HepG2 (cell line): ENCODE measurements around the gene INSR. TPM values are rescaled to one million over a fixed set of nuclear protein-coding genes. Genes with fewer than 3 reads are reported as not detected.

ENCODE experiments used
- ATRX ChIP-seq: sonication (generic); formaldehyde crosslinking; IDR thresholded peaks from 2 replicates; pipeline ENCODE4 v1.4.0; 2020; ENCODE audit warnings: missing genetic modification reagents, borderline replicate concordance
- DPF2 ChIP-seq: sonication (generic); formaldehyde crosslinking; IDR thresholded peaks from 2 replicates; pipeline ENCODE4 v1.4.0; 2020; ENCODE audit warnings: mild to moderate bottlenecking, low read depth, missing genetic modification reagents, borderline replicate concordance
- ELF4 ChIP-seq: sonication (generic); formaldehyde crosslinking; IDR thresholded peaks from 2 replicates; pipeline ENCODE4 v1.5.0; 2020; ENCODE audit warnings: missing genetic modification reagents, mild to moderate bottlenecking, moderate library complexity, borderline replicate concordance
- RBAK ChIP-seq: sonication (generic); formaldehyde crosslinking; IDR thresholded peaks from 2 replicates; pipeline ENCODE4 v1.5.1; 2020; ENCODE audit warnings: mild to moderate bottlenecking, missing genetic modification reagents
- ZNF180 ChIP-seq: sonication (generic); formaldehyde crosslinking; IDR thresholded peaks from 2 replicates; pipeline ENCODE4 v1.4.0; 2020; ENCODE audit warnings: low read depth, missing genetic modification reagents, borderline replicate concordance
- ZNF816 ChIP-seq: sonication (generic); formaldehyde crosslinking; IDR thresholded peaks from 2 replicates; pipeline ENCODE4 v1.8.0; 2022; ENCODE audit warnings: missing genetic modification reagents, mild to moderate bottlenecking, borderline replicate concordance
- polyA plus RNA-seq, 8 experiments: library from polyadenylated mRNA; depleted of rRNA in 3 of 8; stranded (reverse) in 7 of 8; unstranded in 1 of 8; fragments of >200 nt; fragmentation: Illumina TruSeq in 4 of 8; extraction: Trizol in 4 of 8; gene quantifications; 2 replicates each; pipeline versions ENCODE4 v1.2.1 to v1.2.3, GENCODE V29; 2011 to 2016; ENCODE audit warnings: low read depth in 4 of 8, missing spikeins in 1 of 8, mixed read lengths in 1 of 8; ENCODE audit not compliant: insufficient read depth in 1 of 8
- total RNA-seq, 5 experiments: library from RNA; depleted of rRNA; stranded (reverse); fragments of >200 nt; fragmentation: Illumina TruSeq; extraction: Trizol; gene quantifications; 2 replicates each; pipeline ENCODE4 v1.2.3, GENCODE V29; 2016; ENCODE audit warnings: low read depth in 1 of 5
- TF ChIP-seq, protein P1 (sequence below): sonication (generic); formaldehyde crosslinking; IDR thresholded peaks from 2 replicates; pipeline ENCODE4 v1.8.1; 2022; ENCODE audit warnings: low read depth, mild to moderate bottlenecking, missing genetic modification reagents
- TF ChIP-seq, protein P2 (sequence below): sonication (generic); formaldehyde crosslinking; IDR thresholded peaks from one replicate; pipeline ENCODE4 v1.5.1; 2020; ENCODE audit warnings: mild to moderate bottlenecking, missing genetic modification reagents; ENCODE audit errors: not compliant biosample characterization
- TF ChIP-seq, protein P3 (sequence below): IDR thresholded peaks from 2 replicates; pipeline ENCODE4 v1.6.1; 2016; ENCODE audit warnings: missing compliant biosample characterization, missing genetic modification reagents, borderline replicate concordance
- TF ChIP-seq, protein P4 (sequence below): sonication (generic); formaldehyde crosslinking; IDR thresholded peaks from 2 replicates; pipeline ENCODE4 v1.5.1; 2020; ENCODE audit warnings: mild to moderate bottlenecking, missing genetic modification reagents, moderate library complexity

INSR gene
- total and polyA plus RNA-seq, 2 of the 13 experiments (the other 11 are each of a cell fraction or from before 2014, with no cell fraction given), result 24.2 to 29.8 TPM

DNA sequence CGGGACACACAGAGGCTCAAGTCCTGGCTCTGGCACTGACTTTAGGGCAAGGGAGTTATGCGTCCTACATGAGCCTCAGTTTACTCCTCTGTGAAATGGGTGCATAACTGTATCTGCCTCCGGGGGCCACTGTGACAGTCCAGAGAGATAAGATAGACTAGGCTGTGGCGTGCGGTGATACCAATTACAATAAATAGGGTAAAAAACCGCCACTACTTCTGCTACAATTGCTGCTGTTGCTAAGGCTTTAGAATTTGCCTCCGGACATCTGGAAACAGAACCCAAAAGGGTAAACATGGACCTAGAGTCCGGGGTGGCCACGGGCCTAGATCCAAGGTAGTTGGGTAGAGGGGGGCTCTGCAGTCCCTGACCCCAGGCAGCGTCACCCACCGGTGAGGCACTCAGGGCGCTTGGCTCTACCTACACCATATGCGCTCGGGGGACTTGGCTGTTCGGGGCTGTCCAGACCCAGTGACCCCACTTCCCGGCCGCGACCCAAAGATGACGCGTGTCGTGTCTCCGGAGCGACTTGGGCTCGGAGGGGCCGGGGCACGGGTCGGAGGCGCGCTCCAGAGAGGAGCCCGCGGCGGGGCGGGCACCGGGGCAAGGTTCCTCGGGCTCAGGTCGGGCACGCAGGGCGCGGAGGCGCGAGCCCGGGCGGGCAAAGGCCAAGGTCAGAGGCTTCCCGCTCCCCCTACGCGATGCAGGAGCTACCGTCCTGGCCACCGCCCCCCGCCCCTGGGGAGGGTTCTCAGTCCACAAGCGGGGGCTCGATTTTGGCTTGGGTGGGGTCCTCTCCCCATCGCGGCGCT is 1.1 kb downstream of the INSR start (continued):
- TF ChIP-seq, protein P1, sequence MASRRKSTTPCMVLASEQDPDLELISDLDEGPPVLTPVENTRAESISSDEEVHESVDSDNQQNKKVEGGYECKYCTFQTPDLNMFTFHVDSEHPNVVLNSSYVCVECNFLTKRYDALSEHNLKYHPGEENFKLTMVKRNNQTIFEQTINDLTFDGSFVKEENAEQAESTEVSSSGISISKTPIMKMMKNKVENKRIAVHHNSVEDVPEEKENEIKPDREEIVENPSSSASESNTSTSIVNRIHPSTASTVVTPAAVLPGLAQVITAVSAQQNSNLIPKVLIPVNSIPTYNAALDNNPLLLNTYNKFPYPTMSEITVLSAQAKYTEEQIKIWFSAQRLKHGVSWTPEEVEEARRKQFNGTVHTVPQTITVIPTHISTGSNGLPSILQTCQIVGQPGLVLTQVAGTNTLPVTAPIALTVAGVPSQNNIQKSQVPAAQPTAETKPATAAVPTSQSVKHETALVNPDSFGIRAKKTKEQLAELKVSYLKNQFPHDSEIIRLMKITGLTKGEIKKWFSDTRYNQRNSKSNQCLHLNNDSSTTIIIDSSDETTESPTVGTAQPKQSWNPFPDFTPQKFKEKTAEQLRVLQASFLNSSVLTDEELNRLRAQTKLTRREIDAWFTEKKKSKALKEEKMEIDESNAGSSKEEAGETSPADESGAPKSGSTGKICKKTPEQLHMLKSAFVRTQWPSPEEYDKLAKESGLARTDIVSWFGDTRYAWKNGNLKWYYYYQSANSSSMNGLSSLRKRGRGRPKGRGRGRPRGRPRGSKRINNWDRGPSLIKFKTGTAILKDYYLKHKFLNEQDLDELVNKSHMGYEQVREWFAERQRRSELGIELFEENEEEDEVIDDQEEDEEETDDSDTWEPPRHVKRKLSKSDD (CRISPR knock-in tag), result peak; percentile 37; the same call in 1 of the 2 replicates
- TF ChIP-seq DPF2 (no peak), ELF4 (CRISPR knock-in tag) (no peak), ZNF180 (no peak), ATRX (no peak), RBAK (CRISPR knock-in tag) (no peak), ZNF816 (CRISPR knock-in tag) (no peak)
- TF ChIP-seq, protein P2, sequence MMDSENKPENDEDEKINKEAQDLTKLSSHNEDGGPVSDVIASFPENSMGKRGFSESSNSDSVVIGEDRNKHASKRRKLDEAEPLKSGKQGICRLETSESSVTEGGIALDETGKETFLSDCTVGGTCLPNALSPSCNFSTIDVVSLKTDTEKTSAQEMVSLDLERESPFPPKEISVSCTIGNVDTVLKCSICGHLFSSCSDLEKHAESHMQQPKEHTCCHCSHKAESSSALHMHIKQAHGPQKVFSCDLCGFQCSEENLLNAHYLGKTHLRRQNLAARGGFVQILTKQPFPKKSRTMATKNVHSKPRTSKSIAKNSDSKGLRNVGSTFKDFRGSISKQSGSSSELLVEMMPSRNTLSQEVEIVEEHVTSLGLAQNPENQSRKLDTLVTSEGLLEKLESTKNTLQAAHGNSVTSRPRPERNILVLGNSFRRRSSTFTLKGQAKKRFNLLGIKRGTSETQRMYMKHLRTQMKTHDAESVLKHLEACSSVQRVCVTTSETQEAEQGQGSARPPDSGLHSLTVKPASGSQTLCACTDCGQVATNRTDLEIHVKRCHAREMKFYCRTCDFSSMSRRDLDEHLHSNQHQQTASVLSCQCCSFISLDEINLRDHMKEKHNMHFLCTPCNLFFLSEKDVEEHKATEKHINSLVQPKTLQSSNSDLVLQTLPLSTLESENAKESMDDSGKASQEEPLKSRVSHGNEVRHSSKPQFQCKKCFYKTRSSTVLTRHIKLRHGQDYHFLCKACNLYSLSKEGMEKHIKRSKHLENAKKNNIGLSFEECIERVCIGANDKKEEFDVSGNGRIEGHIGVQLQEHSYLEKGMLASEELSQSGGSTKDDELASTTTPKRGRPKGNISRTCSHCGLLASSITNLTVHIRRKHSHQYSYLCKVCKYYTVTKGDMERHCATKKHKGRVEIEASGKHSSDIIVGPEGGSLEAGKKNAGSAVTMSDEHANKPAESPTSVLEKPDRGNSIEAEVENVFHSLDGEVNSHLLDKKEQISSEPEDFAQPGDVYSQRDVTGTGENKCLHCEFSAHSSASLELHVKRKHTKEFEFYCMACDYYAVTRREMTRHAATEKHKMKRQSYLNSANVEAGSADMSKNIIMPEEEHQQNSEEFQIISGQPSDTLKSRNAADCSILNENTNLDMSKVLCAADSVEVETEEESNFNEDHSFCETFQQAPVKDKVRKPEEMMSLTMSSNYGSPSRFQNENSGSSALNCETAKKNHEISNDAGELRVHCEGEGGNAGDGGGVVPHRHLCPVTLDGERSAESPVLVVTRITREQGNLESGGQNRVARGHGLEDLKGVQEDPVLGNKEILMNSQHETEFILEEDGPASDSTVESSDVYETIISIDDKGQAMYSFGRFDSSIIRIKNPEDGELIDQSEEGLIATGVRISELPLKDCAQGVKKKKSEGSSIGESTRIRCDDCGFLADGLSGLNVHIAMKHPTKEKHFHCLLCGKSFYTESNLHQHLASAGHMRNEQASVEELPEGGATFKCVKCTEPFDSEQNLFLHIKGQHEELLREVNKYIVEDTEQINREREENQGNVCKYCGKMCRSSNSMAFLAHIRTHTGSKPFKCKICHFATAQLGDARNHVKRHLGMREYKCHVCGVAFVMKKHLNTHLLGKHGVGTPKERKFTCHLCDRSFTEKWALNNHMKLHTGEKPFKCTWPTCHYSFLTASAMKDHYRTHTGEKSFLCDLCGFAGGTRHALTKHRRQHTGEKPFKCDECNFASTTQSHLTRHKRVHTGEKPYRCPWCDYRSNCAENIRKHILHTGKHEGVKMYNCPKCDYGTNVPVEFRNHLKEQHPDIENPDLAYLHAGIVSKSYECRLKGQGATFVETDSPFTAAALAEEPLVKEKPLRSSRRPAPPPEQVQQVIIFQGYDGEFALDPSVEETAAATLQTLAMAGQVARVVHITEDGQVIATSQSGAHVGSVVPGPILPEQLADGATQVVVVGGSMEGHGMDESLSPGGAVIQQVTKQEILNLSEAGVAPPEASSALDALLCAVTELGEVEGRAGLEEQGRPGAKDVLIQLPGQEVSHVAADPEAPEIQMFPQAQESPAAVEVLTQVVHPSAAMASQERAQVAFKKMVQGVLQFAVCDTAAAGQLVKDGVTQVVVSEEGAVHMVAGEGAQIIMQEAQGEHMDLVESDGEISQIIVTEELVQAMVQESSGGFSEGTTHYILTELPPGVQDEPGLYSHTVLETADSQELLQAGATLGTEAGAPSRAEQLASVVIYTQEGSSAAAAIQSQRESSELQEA (CRISPR knock-in tag), result no peak
- TF ChIP-seq, protein P3, sequence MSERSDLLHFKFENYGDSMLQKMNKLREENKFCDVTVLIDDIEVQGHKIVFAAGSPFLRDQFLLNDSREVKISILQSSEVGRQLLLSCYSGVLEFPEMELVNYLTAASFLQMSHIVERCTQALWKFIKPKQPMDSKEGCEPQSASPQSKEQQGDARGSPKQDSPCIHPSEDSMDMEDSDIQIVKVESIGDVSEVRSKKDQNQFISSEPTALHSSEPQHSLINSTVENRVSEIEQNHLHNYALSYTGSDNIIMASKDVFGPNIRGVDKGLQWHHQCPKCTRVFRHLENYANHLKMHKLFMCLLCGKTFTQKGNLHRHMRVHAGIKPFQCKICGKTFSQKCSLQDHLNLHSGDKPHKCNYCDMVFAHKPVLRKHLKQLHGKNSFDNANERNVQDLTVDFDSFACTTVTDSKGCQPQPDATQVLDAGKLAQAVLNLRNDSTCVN (CRISPR knock-in tag), result no peak; the same call in 1 of the 2 replicates
- TF ChIP-seq, protein P4, sequence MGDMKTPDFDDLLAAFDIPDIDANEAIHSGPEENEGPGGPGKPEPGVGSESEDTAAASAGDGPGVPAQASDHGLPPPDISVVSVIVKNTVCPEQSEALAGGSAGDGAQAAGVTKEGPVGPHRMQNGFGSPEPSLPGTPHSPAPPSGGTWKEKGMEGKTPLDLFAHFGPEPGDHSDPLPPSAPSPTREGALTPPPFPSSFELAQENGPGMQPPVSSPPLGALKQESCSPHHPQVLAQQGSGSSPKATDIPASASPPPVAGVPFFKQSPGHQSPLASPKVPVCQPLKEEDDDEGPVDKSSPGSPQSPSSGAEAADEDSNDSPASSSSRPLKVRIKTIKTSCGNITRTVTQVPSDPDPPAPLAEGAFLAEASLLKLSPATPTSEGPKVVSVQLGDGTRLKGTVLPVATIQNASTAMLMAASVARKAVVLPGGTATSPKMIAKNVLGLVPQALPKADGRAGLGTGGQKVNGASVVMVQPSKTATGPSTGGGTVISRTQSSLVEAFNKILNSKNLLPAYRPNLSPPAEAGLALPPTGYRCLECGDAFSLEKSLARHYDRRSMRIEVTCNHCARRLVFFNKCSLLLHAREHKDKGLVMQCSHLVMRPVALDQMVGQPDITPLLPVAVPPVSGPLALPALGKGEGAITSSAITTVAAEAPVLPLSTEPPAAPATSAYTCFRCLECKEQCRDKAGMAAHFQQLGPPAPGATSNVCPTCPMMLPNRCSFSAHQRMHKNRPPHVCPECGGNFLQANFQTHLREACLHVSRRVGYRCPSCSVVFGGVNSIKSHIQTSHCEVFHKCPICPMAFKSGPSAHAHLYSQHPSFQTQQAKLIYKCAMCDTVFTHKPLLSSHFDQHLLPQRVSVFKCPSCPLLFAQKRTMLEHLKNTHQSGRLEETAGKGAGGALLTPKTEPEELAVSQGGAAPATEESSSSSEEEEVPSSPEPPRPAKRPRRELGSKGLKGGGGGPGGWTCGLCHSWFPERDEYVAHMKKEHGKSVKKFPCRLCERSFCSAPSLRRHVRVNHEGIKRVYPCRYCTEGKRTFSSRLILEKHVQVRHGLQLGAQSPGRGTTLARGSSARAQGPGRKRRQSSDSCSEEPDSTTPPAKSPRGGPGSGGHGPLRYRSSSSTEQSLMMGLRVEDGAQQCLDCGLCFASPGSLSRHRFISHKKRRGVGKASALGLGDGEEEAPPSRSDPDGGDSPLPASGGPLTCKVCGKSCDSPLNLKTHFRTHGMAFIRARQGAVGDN, result peak; percentile 78
